GM19239 (cell line): Measurements from ENCODE around the gene RAD51B.
"Not testable (repeated sequence)": the region's sequence is repeated elsewhere in the genome, so short reads cannot be mapped to it uniquely, and the experiment has no call there.

Source experiments
- DNase-seq: peaks from one replicate; pipeline ENCODE4 v3.0.0; 2011; ENCODE audit warnings: low spot score; ENCODE audit not compliant: insufficient read length
- FAIRE-seq: peaks from 2 replicates; lab custom pipeline; 2011; peaks lifted over from hg19 to GRCh38; lab: Jason Lieb, UNC

Gene RAD51B

DNA sequence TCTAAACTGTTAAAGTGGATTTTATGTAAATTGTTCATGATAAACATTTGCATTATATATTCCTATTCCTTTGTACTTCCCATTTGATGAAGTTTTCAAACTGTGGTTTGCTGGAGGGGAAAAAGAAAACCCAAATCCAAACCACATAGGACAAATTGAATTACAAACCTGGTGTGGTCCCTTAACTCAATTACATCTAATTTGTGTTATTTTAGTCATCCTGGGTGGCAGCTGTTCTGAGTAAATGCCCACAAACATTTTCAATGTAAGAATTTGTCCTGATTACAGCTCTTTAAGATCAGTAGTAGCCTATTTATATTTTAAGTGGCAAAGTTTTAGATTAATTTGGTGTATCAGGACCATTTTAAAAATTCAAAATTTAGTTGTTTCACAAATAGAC is 153.9 kb downstream of the RAD51B start:
- DNase-seq (no peak), FAIRE-seq (peak; percentile 31)

- DNase-seq (no peak), FAIRE-seq (no peak)
These were observed 155.9 kb downstream of the RAD51B start for GRCh38 chr14:67975470-67975869.

- DNase-seq (no peak), FAIRE-seq (peak; percentile 73)
These were observed 158.0 kb downstream of the RAD51B start for GRCh38 chr14:67977434-67978034.

- DNase-seq (no peak), FAIRE-seq (peak; percentile 66)
These were observed 159.2 kb downstream of the RAD51B start for GRCh38 chr14:67978749-67979148.

- DNase-seq, result no peak
- no peak for FAIRE-seq
These were observed 163.4 kb downstream of the RAD51B start for GRCh38 chr14:67982711-67983608.

DNA sequence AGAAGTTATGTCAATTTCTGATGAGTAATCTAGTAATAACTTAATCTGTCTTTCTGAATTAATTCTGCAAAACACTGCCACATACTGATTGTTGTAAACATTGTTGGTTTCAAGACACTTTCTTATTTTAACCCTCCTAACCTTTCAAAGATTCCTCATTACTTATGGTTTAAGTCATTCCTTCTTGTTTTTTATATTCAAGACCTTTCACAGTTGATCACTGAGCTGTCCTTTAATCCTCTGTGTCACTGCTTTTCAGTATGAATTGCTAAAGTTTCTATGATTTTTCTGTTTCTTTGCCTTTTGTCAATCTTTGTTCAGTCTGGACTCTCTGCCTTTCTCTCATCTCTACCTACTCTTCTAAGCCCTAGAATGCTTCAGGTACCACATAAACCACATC is 164.7 kb downstream of the RAD51B start:
- DNase-seq, result no peak
- peak; percentile 37 for FAIRE-seq

DNA sequence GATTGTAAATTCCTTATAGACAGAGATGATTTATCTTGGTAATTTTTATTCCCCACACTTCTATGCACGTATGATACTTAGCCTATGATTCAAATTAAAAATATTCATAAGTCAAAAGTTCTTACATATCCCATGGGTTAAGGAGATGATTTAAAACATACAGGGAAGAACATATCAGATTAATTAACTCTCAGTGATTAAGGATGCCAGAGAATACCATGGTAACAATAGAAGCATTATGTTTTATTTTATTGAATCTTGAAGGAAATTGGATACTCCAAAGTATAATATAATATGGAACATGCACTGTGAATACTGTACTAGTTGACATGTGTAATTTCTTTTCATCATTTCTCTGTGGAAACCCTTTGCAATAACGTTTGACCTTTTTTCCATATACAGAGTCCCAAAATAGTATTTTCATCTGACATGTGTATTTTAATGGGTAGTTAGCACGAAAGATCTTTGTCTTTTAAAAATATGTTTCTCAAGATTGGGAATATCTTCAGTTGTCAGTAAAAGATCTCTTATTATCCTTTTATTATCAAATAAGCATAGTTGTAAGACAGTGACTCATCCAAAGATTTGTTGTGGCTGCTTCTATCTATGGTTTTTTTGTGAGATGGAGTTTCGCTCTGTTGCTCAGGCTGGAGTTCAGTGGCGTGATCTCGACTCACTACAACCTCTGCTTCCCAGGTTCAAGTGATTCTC is 166.7 kb downstream of the RAD51B start:
- no peak for DNase-seq
- no peak for FAIRE-seq

- DNase-seq (no peak), FAIRE-seq (no peak)
These were observed 168.0 kb downstream of the RAD51B start for GRCh38 chr14:67987606-67988005.

DNA sequence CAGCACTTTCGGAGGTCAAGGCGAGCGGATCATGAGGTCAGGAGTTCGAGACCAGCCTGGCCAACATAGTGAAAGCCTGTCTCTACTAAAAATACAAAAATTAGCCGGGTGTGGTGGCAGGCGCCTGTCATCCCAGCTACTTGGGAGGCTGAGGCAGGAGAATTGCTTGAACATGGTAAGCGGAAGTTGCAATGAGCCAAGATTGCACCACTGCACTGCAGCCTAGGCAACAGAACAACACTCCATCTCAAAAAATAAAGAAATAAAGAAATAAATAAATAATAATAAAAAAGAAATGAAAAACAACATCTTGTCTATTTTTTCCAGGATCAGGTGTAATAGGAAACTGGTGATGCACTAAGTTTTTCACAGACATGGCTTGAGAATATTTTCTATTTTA is 168.6 kb downstream of the RAD51B start:
- FAIRE-seq, DNase-seq: not testable (repeated sequence)

DNA sequence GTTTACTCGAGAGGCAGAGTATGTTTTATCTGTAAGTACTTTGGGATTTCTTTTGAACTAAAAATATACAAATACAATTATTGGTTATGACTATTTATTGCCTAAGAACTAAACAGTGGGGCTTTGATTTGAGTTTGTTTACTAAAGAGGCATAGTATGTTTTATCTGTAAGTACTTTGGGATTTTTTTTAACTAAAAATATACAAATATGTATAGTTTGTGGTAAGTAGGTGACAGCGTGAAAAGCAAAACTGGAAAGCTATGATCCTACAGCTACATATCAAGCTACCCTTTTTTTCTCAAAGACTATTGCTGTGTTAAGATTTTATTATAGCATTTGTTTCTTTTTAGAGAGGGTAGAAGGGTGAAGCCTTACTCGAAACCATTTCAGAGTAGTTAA is 171.0 kb downstream of the RAD51B start:
- no peak for DNase-seq
- no peak for FAIRE-seq

DNA sequence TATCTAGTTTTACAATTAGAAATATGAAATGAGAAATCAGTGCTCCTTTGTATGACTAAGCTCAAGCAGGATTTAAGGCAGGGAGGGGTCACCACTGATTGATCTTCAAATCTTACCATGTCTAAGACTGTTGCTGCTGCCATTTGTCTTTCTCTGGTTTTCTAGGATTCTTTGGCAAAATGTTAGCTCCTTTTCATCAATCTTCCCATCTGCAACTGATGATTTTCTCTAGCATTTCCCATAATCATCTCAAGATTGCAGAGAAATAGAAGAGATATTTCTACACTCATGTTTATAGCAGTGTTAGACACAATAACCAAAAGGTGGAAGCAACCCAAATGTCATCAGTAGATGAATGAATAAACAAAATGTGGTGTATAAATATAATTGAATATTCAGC is 175.0 kb downstream of the RAD51B start:
- DNase-seq, result no peak
- FAIRE-seq, result no peak

DNA sequence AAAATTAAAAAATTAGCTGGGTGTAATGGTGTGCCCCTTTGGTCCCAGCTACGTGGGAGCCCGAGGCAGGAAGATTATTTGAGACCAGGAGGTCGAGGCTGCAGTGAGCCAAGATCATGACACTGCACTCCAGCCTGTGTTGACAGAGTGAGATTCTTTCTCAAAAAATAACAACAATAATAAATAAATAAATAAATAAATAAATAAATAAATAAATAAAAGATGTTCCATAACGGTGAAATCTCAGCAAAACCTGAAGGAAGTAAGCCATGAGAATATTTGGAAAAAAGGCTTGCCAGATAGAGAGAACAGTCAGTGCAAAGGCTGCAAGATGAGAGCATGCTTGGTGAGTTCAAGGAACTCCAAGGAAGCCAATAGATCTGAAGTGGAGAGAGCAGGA is 176.7 kb downstream of the RAD51B start:
- FAIRE-seq, result no peak
- DNase-seq, result no peak

DNA sequence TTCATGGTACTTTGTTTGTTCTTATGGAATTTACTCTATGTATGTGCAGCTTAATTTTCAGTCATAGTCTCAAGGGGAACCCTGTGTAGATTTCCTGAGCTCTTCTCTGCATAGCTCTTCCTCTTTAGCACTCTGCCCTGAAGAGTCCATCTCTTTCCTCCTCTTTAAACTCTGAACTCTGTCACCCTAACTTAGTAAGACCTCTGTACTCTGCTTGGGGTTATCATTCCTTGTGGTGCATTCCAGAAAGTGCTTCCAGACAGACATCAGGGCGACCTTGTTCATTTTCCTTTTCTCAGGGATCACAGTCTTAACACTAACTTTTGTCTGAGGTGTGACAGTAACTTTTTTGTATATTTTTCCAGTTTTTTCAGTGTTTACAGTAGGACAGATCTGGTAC is 179.3 kb downstream of the RAD51B start:
- FAIRE-seq (no peak), DNase-seq (no peak)

DNA sequence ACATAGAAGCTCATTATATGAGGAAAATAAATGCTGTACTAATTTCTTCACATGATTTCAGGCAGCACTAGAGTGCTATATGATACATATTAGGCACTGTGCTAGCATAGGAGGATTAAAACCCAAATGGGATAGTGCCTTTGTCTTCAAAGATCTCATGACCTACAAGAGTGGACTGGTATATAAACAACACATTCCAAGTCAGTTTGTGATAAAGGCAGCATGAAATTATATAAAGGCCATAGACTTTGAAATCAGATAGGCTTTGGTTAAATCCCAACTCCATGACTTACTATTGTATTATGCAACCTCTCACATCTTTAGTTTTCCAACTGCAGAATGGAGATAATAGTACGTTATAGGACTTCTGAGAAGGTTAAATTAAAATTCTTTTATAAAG is 179.7 kb downstream of the RAD51B start:
- no peak for DNase-seq
- FAIRE-seq, result no peak

GRCh38 chr14:67999705-68000384 is 180.3 kb downstream of the RAD51B start:
- FAIRE-seq (no peak), DNase-seq (no peak)

- DNase-seq (no peak), FAIRE-seq (no peak)
These were observed 180.9 kb downstream of the RAD51B start for GRCh38 chr14:68000511-68000910.

GRCh38 chr14:68008491-68008890 is 188.9 kb downstream of the RAD51B start:
- FAIRE-seq, result no peak
- no peak for DNase-seq

GRCh38 chr14:68011406-68012028 is 191.9 kb downstream of the RAD51B start:
- FAIRE-seq, result no peak
- no peak for DNase-seq

- DNase-seq, result no peak
These were observed 193.3 kb downstream of the RAD51B start for GRCh38 chr14:68012871-68013270.

DNA sequence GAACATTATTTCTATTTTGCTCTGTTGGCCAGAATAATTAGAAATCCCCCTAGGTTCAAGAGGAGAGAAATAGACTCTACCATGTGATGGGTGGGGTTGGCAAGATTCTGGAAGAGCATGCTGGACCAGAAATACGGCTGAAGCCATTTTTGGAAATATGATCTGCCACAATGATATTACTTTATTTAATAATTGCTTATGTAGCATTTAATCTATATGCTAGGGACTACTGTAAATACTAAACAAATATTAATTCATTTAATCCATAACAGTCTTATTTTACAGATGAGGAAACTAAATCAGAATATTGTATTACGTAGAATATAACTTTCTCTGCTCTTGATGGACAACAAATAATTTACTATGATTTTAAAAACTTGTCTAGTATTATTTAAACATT is 193.7 kb downstream of the RAD51B start:
- no peak for DNase-seq
- FAIRE-seq, result no peak

More at GRCh38 chr14:68012871-68013270, 193.3 kb downstream of the RAD51B start:
- no peak for FAIRE-seq
